ENCODE results near the gene MAN1C1. TPM values are rescaled to one million over a fixed set of nuclear protein-coding genes. Genes with fewer than 3 reads are reported as not detected.

Gene MAN1C1
- total and polyA plus RNA-seq, 7 donors, result 1.8 to 6.7 (median 2.0) TPM

- intact Hi-C loops (cut with DNase I), result loop anchor here (2.0 to 5.0 kb wide), 4 partner anchors 39 to 124 kb away; no protein-coding TSS in a partner anchor
- H3K4me1 ChIP-seq, result peaks cover 26% of the 10 kb centered on the region
These were observed 1.8 kb downstream of the MAN1C1 start for GRCh38 chr1:25618433-25618808.

DNA sequence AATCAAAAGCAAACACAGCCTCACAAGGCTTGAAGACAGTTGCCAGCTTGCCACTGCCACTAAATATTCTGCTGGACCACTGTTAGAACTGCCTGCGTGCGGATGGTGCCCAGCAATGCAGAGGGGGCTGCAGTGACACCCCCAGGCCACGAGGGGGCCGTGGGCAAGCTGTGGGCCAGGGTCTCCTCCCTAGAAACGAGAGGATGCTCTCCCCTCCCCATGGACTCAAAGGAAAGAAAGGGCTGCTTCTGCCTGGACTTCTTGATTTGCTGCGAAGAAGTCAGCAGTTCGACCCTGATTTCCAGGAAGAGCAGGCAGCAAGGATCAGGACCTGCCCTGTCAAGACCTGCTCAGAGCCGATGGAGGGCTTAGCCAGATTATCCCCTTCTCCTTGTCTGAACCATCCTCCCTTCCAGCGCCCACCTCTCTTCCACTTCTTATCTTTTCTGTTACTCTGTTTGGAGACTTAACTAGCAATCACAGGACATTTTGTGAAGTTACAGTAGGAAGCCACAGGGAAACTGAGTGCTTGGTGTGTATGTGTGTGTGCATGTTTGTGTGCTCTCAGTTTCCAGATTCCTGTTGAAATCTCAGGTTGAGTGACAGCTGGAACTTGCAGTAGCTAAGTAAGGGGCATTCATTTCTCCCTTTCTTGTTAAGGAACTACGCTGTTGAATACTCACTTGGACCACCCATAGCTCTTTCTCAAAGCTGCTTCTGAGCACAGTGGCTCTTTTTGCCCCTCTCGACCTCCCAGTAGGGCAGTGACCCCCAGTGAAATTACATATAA is 2.7 kb downstream of the MAN1C1 start:
- WGBS, 3 donors, result 30 to 48% (median 39%) methylated on average over 11 of the region's 11 CpGs
- no peaks in the 10 kb centered on the region for H3K9me3 ChIP-seq
- no peak overlapping the region for H3K27ac ChIP-seq
- peaks cover 26% of the 10 kb centered on the region for H3K4me1 ChIP-seq
- intact Hi-C loops (cut with DNase I), result loop anchor here (2.0 to 5.0 kb wide), 4 partner anchors 38 to 123 kb away; no protein-coding TSS in a partner anchor
- peak overlapping the region; percentile 84 for H3K4me3 ChIP-seq
- DNase-seq, result peak; percentile 44 to 66
- peak in 1 of 4 donors; percentile 39 for ATAC-seq
- H3K36me3 ChIP-seq (ENCODE audit: insufficient read depth in 1 of 2, low read depth in 1 of 2), result no peaks in the 10 kb centered on the region
- H3K27me3 ChIP-seq (ENCODE audit: insufficient read depth in 3 of 3, low read length in 2 of 3), result no peaks in the 10 kb centered on the region
- TF ChIP-seq, protein P1, sequence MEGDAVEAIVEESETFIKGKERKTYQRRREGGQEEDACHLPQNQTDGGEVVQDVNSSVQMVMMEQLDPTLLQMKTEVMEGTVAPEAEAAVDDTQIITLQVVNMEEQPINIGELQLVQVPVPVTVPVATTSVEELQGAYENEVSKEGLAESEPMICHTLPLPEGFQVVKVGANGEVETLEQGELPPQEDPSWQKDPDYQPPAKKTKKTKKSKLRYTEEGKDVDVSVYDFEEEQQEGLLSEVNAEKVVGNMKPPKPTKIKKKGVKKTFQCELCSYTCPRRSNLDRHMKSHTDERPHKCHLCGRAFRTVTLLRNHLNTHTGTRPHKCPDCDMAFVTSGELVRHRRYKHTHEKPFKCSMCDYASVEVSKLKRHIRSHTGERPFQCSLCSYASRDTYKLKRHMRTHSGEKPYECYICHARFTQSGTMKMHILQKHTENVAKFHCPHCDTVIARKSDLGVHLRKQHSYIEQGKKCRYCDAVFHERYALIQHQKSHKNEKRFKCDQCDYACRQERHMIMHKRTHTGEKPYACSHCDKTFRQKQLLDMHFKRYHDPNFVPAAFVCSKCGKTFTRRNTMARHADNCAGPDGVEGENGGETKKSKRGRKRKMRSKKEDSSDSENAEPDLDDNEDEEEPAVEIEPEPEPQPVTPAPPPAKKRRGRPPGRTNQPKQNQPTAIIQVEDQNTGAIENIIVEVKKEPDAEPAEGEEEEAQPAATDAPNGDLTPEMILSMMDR (IDR thresholded peaks at IDR 0.05), result peak; percentile 79

More at GRCh38 chr1:25618433-25618808, 1.8 kb downstream of the MAN1C1 start:
- no peaks in the 10 kb centered on the region for H3K27me3 ChIP-seq (ENCODE audit: insufficient read depth in 3 of 3, low read length in 2 of 3)
- H3K36me3 ChIP-seq (ENCODE audit: insufficient read depth in 1 of 2, low read depth in 1 of 2), result no peaks in the 10 kb centered on the region
- H3K9me3 ChIP-seq, result no peaks in the 10 kb centered on the region
- no peak overlapping the region for H3K27ac ChIP-seq
- 52 to 71% (median 61%) methylated on average over 4 of the region's 4 CpGs for WGBS, 3 donors
- TF ChIP-seq, protein P1 (IDR thresholded peaks at IDR 0.05), result no peak
- H3K4me3 ChIP-seq, result peak overlapping the region; percentile 84
- DNase-seq (no peak), ATAC-seq (no peak)

- intact Hi-C loops (cut with DNase I), result loop anchor here in 1 of 2 donors (5.0 kb wide), 1 partner anchor 37 kb away; no protein-coding TSS in a partner anchor
- ATAC-seq (no peak), DNase-seq (no peak)
- no peak overlapping the region for H3K27ac ChIP-seq
- no peaks in the 10 kb centered on the region for H3K27me3 ChIP-seq (ENCODE audit: insufficient read depth in 3 of 3, low read length in 2 of 3)
- H3K4me3 ChIP-seq, result peak overlapping the region; percentile 84
- no peaks in the 10 kb centered on the region for H3K36me3 ChIP-seq (ENCODE audit: insufficient read depth in 1 of 2, low read depth in 1 of 2)
- peaks cover 26% of the 10 kb centered on the region for H3K4me1 ChIP-seq
- TF ChIP-seq, protein P1 (IDR thresholded peaks at IDR 0.05), result no peak
- H3K9me3 ChIP-seq, result no peaks in the 10 kb centered on the region
- 76 to 83% (median 83%) methylated on average over 4 of the region's 4 CpGs for WGBS, 3 donors
These were observed 3.6 kb downstream of the MAN1C1 start for GRCh38 chr1:25620211-25620610.

GRCh38 chr1:25620701-25621350 is 4.2 kb downstream of the MAN1C1 start:
- intact Hi-C loops (cut with DNase I), result loop anchor here in 1 of 2 donors (5.0 kb wide), 1 partner anchor 36 kb away; no protein-coding TSS in a partner anchor
- Histone ChIP-seq H3K4me3 (no peak overlapping the region), H3K4me1 (peaks cover 23% of the 10 kb centered on the region), H3K9me3 (no peaks in the 10 kb centered on the region), H3K27me3 (ENCODE audit: insufficient read depth in 3 of 3, low read length in 2 of 3) (no peaks in the 10 kb centered on the region), H3K36me3 (ENCODE audit: insufficient read depth in 1 of 2, low read depth in 1 of 2) (no peaks in the 10 kb centered on the region), H3K27ac (no peak overlapping the region)
- no peak for ATAC-seq
- TF ChIP-seq, protein P1 (IDR thresholded peaks at IDR 0.05), result no peak
- DNase-seq, result no peak
- 92 to 95% (median 92%) methylated on average over 4 of the region's 4 CpGs for WGBS, 3 donors

Measured in psoas muscle (tissue), 8 donors.